ENCODE results near the gene MAP10.

DNA sequence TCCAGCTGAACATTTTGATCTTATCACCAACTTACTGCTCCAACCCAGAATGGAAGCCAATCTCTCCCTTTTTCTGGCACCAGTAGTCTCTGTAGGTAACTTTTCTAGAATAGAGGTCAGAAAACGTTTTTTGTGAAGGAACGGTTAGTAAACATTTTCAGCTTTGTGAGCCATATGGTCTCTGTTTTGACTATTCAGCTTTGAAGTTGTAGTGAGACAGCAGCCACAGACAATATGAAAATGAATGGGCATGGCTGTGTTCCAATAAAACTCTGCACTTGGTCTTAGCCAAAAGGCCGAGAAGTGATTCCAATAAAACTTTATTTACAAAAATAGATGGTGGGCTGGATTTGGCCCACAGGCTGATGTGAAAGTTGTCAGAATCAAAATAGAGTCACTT lies 28.9 kb downstream of the MAP10 start:
- TF ChIP-seq, protein P1, sequence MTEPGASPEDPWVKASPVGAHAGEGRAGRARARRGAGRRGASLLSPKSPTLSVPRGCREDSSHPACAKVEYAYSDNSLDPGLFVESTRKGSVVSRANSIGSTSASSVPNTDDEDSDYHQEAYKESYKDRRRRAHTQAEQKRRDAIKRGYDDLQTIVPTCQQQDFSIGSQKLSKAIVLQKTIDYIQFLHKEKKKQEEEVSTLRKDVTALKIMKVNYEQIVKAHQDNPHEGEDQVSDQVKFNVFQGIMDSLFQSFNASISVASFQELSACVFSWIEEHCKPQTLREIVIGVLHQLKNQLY (CRISPR knock-in tag; IDR thresholded peaks at IDR 0.05), result no peak
- TF ChIP-seq, protein P2, sequence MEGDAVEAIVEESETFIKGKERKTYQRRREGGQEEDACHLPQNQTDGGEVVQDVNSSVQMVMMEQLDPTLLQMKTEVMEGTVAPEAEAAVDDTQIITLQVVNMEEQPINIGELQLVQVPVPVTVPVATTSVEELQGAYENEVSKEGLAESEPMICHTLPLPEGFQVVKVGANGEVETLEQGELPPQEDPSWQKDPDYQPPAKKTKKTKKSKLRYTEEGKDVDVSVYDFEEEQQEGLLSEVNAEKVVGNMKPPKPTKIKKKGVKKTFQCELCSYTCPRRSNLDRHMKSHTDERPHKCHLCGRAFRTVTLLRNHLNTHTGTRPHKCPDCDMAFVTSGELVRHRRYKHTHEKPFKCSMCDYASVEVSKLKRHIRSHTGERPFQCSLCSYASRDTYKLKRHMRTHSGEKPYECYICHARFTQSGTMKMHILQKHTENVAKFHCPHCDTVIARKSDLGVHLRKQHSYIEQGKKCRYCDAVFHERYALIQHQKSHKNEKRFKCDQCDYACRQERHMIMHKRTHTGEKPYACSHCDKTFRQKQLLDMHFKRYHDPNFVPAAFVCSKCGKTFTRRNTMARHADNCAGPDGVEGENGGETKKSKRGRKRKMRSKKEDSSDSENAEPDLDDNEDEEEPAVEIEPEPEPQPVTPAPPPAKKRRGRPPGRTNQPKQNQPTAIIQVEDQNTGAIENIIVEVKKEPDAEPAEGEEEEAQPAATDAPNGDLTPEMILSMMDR (IDR thresholded peaks at IDR 0.05), result no peak
- TF ChIP-seq, protein P3, sequence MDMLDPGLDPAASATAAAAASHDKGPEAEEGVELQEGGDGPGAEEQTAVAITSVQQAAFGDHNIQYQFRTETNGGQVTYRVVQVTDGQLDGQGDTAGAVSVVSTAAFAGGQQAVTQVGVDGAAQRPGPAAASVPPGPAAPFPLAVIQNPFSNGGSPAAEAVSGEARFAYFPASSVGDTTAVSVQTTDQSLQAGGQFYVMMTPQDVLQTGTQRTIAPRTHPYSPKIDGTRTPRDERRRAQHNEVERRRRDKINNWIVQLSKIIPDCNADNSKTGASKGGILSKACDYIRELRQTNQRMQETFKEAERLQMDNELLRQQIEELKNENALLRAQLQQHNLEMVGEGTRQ (CRISPR knock-in tag; IDR thresholded peaks at IDR 0.05), result no peak
- no peak for TF ChIP-seq HMGA2 (CRISPR knock-in tag; IDR thresholded peaks at IDR 0.05)

Data from WTC11 (cell line).